Left colon (tissue), 2 donors: ENCODE measurements around the gene TNMD. TPM values are rescaled to one million over a fixed set of nuclear protein-coding genes. Genes with fewer than 3 reads are reported as not detected.
A peak's percentile ranks its signal among the peaks of the same experiment; 100 is the strongest.

Source experiments
- ATAC-seq: fragments of 200-7000 bp; cut with Tn5 transposase; one replicate; pipeline ENCODE4 v1.9.1; 2020; ENCODE audit warnings: mild to moderate bottlenecking, moderate library complexity
- DNase-seq, 2 donors: peaks; one replicate each; pipeline ENCODE4 v3.0.0-alpha.2; 2020
- intact Hi-C, 2 donors: fragments of 100-400 bp; cut with DNase I in 1 of 2; cut with micrococcal nuclease in 1 of 2; formaldehyde crosslinking; loops; one replicate each; pipeline versions ENCODE4 v1.11.2 to v1.14.0; 2022; cut with DNase I, micrococcal nuclease
- total RNA-seq, 2 donors: library from RNA; stranded (reverse); fragmentation: NEBNext Ultra II Directional; extraction: Animal tissue kit (Norgen Biotek cat#: 25700); gene quantifications; one replicate each; pipeline ENCODE4 v1.2.1, GENCODE V29; 2021
- donor health status: DM: no; HTN: no; CAD: no.
- donor health status: DM: yes; HTN: yes; CAD: no.

TNMD gene
- total RNA-seq, 2 donors from 2014 or later, result 1.1 TPM

- ATAC-seq, result no peak
- DNase-seq, result no peak
- intact Hi-C loops, result no loop called here
Observed at GRCh38 chrX:100642290-100642689, 57.6 kb downstream of the TNMD start.

- no peak for ATAC-seq
- intact Hi-C loops, result no loop called here
- DNase-seq, result no peak
Observed at GRCh38 chrX:100643212-100643611, 58.5 kb downstream of the TNMD start.

- peak; percentile 71 for ATAC-seq
- intact Hi-C loops, result no loop called here
Observed at GRCh38 chrX:100643956-100644860, 59.5 kb downstream of the TNMD start, which contains the start of gene SRPX2. Gene SRPX2 (plus strand): TSS chrX:100644199. CDS start chrX:100646323, 2,124 bp downstream.

GRCh38 chrX:100645106-100645505, 60.4 kb downstream of the TNMD start:
- no peak for ATAC-seq
- no peak for DNase-seq
- intact Hi-C loops, result no loop called here

More at GRCh38 chrX:100643956-100644860, 59.5 kb downstream of the TNMD start, which contains the start of gene SRPX2:
- DNase-seq, result peak in 1 of 2 donors; percentile 57

- no peak for ATAC-seq
- DNase-seq, result no peak
Observed at GRCh38 chrX:100647095-100647494, 62.4 kb downstream of the TNMD start.

GRCh38 chrX:100647739-100648138, 63.0 kb downstream of the TNMD start:
- DNase-seq (no peak), ATAC-seq (no peak)
- intact Hi-C loops, result no loop called here

More at GRCh38 chrX:100647095-100647494, 62.4 kb downstream of the TNMD start:
- intact Hi-C loops, result no loop called here

- intact Hi-C loops, result no loop called here
- DNase-seq (peak in 1 of 2 donors; percentile 25), ATAC-seq (peak; percentile 31)
Observed at GRCh38 chrX:100648458-100649417, 64.0 kb downstream of the TNMD start.

Other genes starting within 250 kb of the TNMD start
- gene PCDH19, start 174.7 kb upstream of the TNMD start, total RNA-seq, result 1 to 10 TPM in 1 of 2 donors, under 1 TPM in 1; 0.43 to 1.1 TPM
- gene TSPAN6, start 51.9 kb downstream of the TNMD start, total RNA-seq, result 100 to 1,000 TPM in 1 of 2 donors, 10 to 100 TPM in 1; 93.9 to 154 TPM
- gene SRPX2, start 59.3 kb downstream of the TNMD start, total RNA-seq, result 10 to 100 TPM in 1 of 2 donors, 1 to 10 TPM in 1; 4.5 to 10.5 TPM
- 10 to 100 TPM; 48.0 to 52.5 TPM for gene SYTL4, start 147.2 kb downstream of the TNMD start, total RNA-seq
- 10 to 100 TPM; 23.9 to 26.5 TPM for gene CSTF2, start 235.5 kb downstream of the TNMD start, total RNA-seq